ENCODE results near the gene ANXA6. TPM values are rescaled to one million over a fixed set of nuclear protein-coding genes. Genes with fewer than 3 reads are reported as not detected.
A peak's percentile ranks its signal among the peaks of the same experiment; 100 is the strongest.

Gene ANXA6
- total RNA-seq, 1 experiment from 2014 or later: 16.4 TPM

DNA sequence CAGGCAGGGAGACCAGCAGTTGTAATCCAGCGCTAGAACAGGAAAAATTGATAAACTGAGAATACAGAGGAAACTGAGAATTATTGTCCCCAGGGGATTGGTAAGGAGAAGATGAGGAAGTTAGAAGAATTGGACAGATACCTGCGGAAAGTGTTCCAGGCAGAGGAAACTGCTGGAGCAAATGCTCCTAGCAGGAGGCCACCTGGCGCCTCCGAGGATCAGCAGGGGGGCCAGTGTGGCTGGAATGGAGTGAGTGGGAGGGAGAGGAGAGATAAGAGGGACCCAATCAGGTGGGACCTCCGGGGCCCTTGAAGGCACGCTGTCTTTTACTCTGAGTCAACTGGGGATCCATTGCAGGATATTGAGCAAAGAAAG is 695 bp upstream of the ANXA6 start:
- Mint-ChIP-seq H3K27ac (ENCODE audit: unreplicated experiment) (no peak overlapping the region), H3K4me3 (ENCODE audit: low read depth, unreplicated experiment) (peak overlapping the region; percentile 67), H3K9me3 (ENCODE audit: low read depth, unreplicated experiment) (no peaks in the 10 kb centered on the region), H3K4me1 (ENCODE audit: low read depth, unreplicated experiment) (peaks cover 10% of the 10 kb centered on the region), H3K36me3 (ENCODE audit: insufficient read depth, unreplicated experiment) (peaks cover 12% of the 10 kb centered on the region), H3K27me3 (ENCODE audit: unreplicated experiment) (peaks cover 13% of the 10 kb centered on the region)
- DNase-seq: no peak
- CTCF ChIA-PET: interaction anchor here (1.0 to 1.4 kb wide), 4 partner anchors 16 to 158 kb away, joined by 3 to 4 read pairs (median 4); no protein-coding TSS in a partner anchor
- BruUV-seq (replicated peaks): no TSS peak
- TF ChIP-seq, protein P1, sequence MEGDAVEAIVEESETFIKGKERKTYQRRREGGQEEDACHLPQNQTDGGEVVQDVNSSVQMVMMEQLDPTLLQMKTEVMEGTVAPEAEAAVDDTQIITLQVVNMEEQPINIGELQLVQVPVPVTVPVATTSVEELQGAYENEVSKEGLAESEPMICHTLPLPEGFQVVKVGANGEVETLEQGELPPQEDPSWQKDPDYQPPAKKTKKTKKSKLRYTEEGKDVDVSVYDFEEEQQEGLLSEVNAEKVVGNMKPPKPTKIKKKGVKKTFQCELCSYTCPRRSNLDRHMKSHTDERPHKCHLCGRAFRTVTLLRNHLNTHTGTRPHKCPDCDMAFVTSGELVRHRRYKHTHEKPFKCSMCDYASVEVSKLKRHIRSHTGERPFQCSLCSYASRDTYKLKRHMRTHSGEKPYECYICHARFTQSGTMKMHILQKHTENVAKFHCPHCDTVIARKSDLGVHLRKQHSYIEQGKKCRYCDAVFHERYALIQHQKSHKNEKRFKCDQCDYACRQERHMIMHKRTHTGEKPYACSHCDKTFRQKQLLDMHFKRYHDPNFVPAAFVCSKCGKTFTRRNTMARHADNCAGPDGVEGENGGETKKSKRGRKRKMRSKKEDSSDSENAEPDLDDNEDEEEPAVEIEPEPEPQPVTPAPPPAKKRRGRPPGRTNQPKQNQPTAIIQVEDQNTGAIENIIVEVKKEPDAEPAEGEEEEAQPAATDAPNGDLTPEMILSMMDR (IDR thresholded peaks at IDR 0.05; ENCODE audit: unreplicated experiment): no peak
- intact Hi-C loops (cut with micrococcal nuclease; ENCODE audit: unreplicated experiment): no loop called here

DNA sequence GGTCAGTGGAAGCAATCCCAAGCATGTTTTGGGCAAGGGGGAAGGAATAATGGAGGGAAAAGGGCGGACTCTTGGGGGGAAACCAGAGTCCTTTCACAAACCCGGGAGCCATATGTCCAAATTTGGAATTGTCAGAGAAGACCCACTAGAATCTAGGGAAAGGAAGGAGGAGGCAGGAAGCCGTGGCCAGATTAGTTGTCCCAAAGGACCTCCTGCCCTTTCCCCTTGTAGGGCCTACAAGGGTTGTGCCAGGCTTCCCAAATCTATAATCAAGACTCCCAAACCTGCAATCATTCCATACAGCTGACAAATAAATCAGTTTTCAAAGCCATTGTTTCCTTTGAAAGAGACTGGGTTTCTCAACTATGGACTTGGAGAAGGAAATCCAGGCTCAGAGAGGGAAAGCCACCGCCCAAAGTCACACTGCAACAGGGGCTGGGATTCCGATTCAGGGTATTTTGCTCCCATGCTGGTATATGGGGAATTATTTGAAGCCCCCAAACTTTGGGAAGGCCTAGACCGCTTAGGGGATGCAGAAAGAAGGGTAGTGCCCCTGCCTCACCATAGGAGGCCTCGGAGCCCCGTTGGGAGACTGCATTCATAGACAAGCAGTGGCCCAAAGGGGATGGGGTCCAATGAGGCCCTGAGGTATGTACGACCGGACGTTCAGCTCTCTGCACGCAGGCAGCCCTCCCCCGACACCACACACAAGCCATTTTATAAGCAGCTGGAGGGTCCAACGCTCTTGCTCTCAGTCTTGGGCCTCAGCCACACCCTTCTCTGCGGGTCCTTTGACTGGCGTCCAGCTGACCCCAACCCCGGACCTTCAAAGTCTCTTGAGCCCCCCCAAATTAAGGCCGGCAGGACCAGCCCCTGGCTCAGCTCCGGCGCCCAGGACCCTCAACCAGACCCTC is 815 bp downstream of the ANXA6 start:
- H3K27me3 Mint-ChIP-seq (ENCODE audit: unreplicated experiment): peaks cover 13% of the 10 kb centered on the region
- TF ChIP-seq, protein P1 (IDR thresholded peaks at IDR 0.05; ENCODE audit: unreplicated experiment): no peak
- DNase-seq: no peak
- H3K9me3 Mint-ChIP-seq (ENCODE audit: low read depth, unreplicated experiment): no peaks in the 10 kb centered on the region
- BruUV-seq (replicated peaks): no TSS peak
- intact Hi-C loops (cut with micrococcal nuclease; ENCODE audit: unreplicated experiment): no loop called here
- peak overlapping the region; percentile 67 for H3K4me3 Mint-ChIP-seq (ENCODE audit: low read depth, unreplicated experiment)
- H3K36me3 Mint-ChIP-seq (ENCODE audit: insufficient read depth, unreplicated experiment): peaks cover 12% of the 10 kb centered on the region
- CTCF ChIA-PET: interaction anchor here (0.6 to 1.4 kb wide), 5 partner anchors 15 to 377 kb away, joined by 3 to 4 read pairs (median 3); no protein-coding TSS in a partner anchor
- H3K4me1 Mint-ChIP-seq (ENCODE audit: low read depth, unreplicated experiment): peaks cover 10% of the 10 kb centered on the region
- no peak overlapping the region for H3K27ac Mint-ChIP-seq (ENCODE audit: unreplicated experiment)

DNA sequence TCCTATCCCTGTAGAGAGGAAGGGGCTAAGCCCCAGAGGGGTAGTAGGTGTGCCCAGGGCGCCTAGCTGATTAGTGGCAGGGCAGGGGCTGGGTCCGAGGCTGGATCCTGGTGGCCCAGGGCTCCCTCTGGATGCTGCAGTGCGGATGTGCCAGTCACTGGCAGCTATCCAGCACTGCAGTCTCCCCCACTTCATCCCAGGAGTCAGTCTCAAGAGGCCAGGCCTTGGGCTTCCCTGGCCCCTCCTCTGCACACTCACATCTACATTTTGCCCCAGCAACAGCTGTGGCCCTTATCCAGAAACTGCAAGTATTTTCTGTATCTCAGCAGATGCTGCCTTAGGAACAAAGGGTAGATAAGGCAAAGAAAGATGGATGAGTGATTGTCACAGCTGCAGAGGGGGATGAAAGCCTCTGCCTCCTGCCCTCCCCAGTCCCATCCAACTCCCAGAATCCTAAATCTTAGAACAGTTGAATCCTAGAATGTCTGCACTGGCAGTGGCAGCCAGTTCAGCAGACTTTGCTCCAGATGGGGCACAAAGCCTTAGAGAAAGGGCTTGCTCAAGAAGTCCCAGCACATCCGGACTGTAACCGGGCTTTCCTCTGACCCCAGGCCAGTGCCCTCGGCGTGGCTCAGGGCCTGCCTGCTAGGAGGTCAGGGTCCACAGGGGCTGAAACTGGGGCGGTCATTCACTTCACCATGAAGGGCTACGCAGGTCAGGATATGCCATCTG is 1.6 kb downstream of the ANXA6 start:
- Mint-ChIP-seq H3K9me3 (ENCODE audit: low read depth, unreplicated experiment) (no peaks in the 10 kb centered on the region), H3K4me3 (ENCODE audit: low read depth, unreplicated experiment) (no peak overlapping the region), H3K27ac (ENCODE audit: unreplicated experiment) (no peak overlapping the region), H3K36me3 (ENCODE audit: insufficient read depth, unreplicated experiment) (peaks cover 12% of the 10 kb centered on the region), H3K4me1 (ENCODE audit: low read depth, unreplicated experiment) (peaks cover 10% of the 10 kb centered on the region), H3K27me3 (ENCODE audit: unreplicated experiment) (peaks cover 13% of the 10 kb centered on the region)
- TF ChIP-seq, protein P1 (IDR thresholded peaks at IDR 0.05; ENCODE audit: unreplicated experiment): no peak
- no TSS peak for BruUV-seq (replicated peaks)
- CTCF ChIA-PET: no interaction called here
- DNase-seq: no peak
- intact Hi-C loops (cut with micrococcal nuclease; ENCODE audit: unreplicated experiment): no loop called here

DNA sequence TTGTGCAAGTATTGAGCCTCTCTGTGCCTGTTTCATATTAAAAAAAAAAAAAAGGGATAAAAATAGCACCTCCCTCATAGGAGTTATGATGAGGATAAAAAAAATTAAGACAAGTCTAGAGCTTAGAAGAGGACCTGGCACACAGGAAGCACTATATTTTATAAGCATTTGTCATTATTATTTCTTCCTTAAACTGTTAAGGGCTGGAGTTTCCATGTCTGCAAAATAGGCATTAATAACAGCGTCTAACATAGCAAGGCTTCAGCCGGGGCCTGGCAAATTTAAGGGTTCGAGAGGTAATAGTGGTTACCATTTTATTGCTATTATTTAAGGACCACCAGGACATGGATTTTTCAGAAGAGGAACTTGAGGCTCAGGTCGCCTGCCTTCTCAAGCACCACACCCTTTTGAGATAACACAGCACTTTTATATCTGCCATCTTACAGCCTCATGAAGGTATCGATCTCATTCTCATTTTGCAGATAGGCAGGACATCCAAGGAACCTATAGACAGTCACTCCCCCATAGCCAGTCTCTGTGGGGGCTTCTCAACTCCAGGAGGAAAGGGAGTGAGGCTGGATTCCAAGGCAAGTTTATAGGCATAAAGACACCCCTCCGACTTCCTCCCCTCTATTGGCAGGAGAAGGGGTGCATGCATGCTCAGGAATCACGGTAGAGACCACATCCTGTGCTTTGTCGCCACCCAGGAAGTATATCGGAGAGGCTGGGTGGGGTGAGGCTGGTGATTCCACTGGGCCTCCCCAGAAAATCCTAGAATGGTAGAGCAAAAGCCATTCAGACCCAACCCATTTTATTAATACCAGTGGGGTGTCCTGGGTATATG is 2.4 kb downstream of the ANXA6 start:
- CTCF ChIA-PET: interaction anchor here (1.0 kb wide), 1 partner anchor 29 kb away, joined by 4 read pairs; no protein-coding TSS in a partner anchor
- H3K36me3 Mint-ChIP-seq (ENCODE audit: insufficient read depth, unreplicated experiment): peaks cover 12% of the 10 kb centered on the region
- no peaks in the 10 kb centered on the region for H3K9me3 Mint-ChIP-seq (ENCODE audit: low read depth, unreplicated experiment)
- no peak overlapping the region for H3K4me3 Mint-ChIP-seq (ENCODE audit: low read depth, unreplicated experiment)
- intact Hi-C loops (cut with micrococcal nuclease; ENCODE audit: unreplicated experiment): no loop called here
- H3K4me1 Mint-ChIP-seq (ENCODE audit: low read depth, unreplicated experiment): peaks cover 10% of the 10 kb centered on the region
- no peak for DNase-seq
- BruUV-seq (replicated peaks): no TSS peak
- TF ChIP-seq, protein P1 (IDR thresholded peaks at IDR 0.05; ENCODE audit: unreplicated experiment): no peak
- no peak overlapping the region for H3K27ac Mint-ChIP-seq (ENCODE audit: unreplicated experiment)
- H3K27me3 Mint-ChIP-seq (ENCODE audit: unreplicated experiment): peaks cover 13% of the 10 kb centered on the region

All from Calu3 (cell line).